Retinal pigment epithelial cell (primary cell): ENCODE data around the gene ADRA1B.

Experiments
- DNase-seq: peaks from one replicate; pipeline ENCODE4 v3.0.0-alpha.2; 2010; ENCODE audit warnings: low read depth
- H3K4me3 ChIP-seq: 2 replicates; pipeline ENCODE4 v1.5.1; 2011; ENCODE audit warnings: mild to moderate bottlenecking, low read length, control low read depth, moderate library complexity
- CTCF ChIP-seq: conservative IDR thresholded peaks from 2 replicates; pipeline ENCODE4 v1.5.1; 2011; ENCODE audit warnings: low read depth, low read length, control low read depth, inconsistent platforms

Gene ADRA1B

GRCh38 chr5:159890141-159890540 lies 26.1 kb upstream of the ADRA1B start:
- no peak for TF ChIP-seq CTCF
- no peak overlapping the region for H3K4me3 ChIP-seq
- DNase-seq = no peak

- no peak for DNase-seq
- no peak for TF ChIP-seq CTCF
- H3K4me3 ChIP-seq = no peak overlapping the region
Measured at GRCh38 chr5:159891371-159891770, 24.9 kb upstream of the ADRA1B start.

GRCh38 chr5:159893040-159893695 lies 23.1 kb upstream of the ADRA1B start:
- no peak for TF ChIP-seq CTCF
- no peak for DNase-seq
- no peak overlapping the region for H3K4me3 ChIP-seq

- no peak for DNase-seq
- H3K4me3 ChIP-seq = no peak overlapping the region
- no peak for TF ChIP-seq CTCF
Measured at GRCh38 chr5:159894149-159894720, 22.0 kb upstream of the ADRA1B start.

GRCh38 chr5:159897786-159898393 lies 18.4 kb upstream of the ADRA1B start:
- no peak overlapping the region for H3K4me3 ChIP-seq
- no peak for TF ChIP-seq CTCF
- DNase-seq = no peak

- no peak for TF ChIP-seq CTCF
- H3K4me3 ChIP-seq = no peak overlapping the region
- no peak for DNase-seq
Measured at GRCh38 chr5:159899067-159900049, 16.9 kb upstream of the ADRA1B start.
